ENCODE data around the gene SLC6A17. TPM values are rescaled to one million over a fixed set of nuclear protein-coding genes. Genes with fewer than 3 reads are reported as not detected.

The SLC6A17 gene
- total RNA-seq, 4 donors from 2014 or later, result 0.42 to 1.8 (median 0.57) TPM

DNA sequence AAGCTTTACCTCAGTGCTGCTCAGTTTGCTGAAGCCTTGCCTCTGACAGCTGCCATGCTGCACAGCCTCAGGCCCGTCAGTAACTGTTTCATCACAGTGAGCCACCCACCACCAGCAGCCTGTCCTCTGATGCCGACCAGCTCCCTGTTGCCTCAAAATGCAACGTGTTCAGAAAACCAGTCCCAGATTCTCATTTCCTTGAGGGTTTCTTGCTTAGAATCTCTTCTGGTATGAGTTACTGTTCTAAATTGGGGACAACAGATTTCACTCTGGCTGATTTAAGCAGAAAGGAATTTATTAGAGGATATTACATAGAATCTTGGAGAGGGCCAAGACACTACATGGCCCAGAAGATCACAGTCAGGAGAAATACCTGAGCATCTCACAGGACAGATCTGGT is 27.1 kb upstream of the SLC6A17 start:
- TF ChIP-seq POLR2A (IDR thresholded peaks at IDR 0.05; ENCODE audit: low read depth) (no peak), EP300 (IDR thresholded peaks at IDR 0.05) (no peak), POLR2AphosphoS5 (IDR thresholded peaks at IDR 0.05) (no peak)
- TF ChIP-seq, protein P1, sequence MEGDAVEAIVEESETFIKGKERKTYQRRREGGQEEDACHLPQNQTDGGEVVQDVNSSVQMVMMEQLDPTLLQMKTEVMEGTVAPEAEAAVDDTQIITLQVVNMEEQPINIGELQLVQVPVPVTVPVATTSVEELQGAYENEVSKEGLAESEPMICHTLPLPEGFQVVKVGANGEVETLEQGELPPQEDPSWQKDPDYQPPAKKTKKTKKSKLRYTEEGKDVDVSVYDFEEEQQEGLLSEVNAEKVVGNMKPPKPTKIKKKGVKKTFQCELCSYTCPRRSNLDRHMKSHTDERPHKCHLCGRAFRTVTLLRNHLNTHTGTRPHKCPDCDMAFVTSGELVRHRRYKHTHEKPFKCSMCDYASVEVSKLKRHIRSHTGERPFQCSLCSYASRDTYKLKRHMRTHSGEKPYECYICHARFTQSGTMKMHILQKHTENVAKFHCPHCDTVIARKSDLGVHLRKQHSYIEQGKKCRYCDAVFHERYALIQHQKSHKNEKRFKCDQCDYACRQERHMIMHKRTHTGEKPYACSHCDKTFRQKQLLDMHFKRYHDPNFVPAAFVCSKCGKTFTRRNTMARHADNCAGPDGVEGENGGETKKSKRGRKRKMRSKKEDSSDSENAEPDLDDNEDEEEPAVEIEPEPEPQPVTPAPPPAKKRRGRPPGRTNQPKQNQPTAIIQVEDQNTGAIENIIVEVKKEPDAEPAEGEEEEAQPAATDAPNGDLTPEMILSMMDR (IDR thresholded peaks at IDR 0.05), result no peak
- Histone ChIP-seq H3K4me1 (no peaks in the 10 kb centered on the region), H3K27ac (replicated peaks in 1 of 4) (no peak overlapping the region), H3K4me3 (no peak overlapping the region), H3K9me3 (peaks cover 0 to 7% (median 3%) of the 10 kb centered on the region in 4 donors), H3K36me3 (no peaks in the 10 kb centered on the region), H3K27me3 (peaks cover 0 to 8% (median 0%) of the 10 kb centered on the region in 4 donors)
- no peak for DNase-seq (ENCODE audit: extremely low spot score)
- intact Hi-C loops (cut with DNase I), result no loop called here
- WGBS, result 67% methylated on average over 3 of the region's 3 CpGs

DNA sequence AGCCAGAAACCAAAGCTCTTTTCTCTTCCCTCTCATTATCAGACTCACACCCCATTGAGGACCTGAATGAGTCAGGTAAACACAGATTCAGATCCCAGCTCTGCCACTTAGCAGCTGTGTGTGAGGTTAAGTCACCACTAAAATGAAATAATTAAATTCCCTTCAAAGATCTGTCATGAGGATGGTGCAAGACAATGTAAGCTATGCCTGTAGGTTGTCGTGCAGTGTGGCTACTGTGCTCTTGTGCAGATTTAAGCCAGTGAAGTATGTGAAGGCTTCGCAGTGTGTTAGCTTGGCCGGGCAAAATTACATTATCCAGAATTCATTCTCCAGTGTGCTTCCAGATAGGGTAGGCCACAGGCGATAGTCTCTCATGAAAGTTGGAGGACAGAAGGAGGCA is 24.5 kb upstream of the SLC6A17 start:
- Histone ChIP-seq H3K36me3 (no peaks in the 10 kb centered on the region), H3K4me1 (peaks cover 0 to 12% (median 10%) of the 10 kb centered on the region in 4 donors), H3K9me3 (peaks cover 0 to 7% (median 3%) of the 10 kb centered on the region in 4 donors), H3K27me3 (peaks cover 0 to 33% (median 10%) of the 10 kb centered on the region in 4 donors), H3K4me3 (no peak overlapping the region), H3K27ac (replicated peaks in 1 of 4) (no peak overlapping the region)
- no peak for TF ChIP-seq EP300 (IDR thresholded peaks at IDR 0.05)
- TF ChIP-seq, protein P1 (IDR thresholded peaks at IDR 0.05), result no peak
- no peak for TF ChIP-seq POLR2A (IDR thresholded peaks at IDR 0.05; ENCODE audit: low read depth)
- no peak for TF ChIP-seq POLR2AphosphoS5 (IDR thresholded peaks at IDR 0.05)
- intact Hi-C loops (cut with DNase I), result no loop called here
- 94% methylated on average over 4 of the region's 4 CpGs for WGBS
- no peak for DNase-seq (ENCODE audit: extremely low spot score)

DNA sequence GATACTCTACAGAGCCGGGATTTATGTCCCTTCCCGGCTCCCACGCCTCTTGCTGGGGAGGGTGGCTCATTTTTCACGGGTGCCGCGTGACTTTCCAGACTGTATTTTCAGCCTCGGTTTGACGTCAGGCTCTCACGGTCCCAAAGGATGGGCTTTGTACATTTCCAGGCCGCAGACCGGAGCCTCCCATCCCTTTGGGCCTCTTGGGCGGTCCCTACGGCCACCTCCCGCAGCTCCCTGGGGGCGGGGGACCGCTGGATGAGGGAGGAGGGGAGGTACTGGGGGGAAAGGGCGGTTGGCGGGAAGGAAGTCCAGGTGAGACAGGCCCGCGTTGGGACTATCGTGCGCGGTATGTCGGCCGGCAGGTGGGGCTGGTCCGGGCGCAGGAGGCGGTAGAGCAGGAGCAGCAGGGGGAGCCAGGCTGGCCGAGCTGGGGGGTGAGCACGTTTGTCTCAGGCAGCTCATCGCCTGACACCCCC is 20.1 kb upstream of the SLC6A17 start:
- peaks cover 0 to 39% (median 10%) of the 10 kb centered on the region in 4 donors for H3K27me3 ChIP-seq
- WGBS, result no CpG with 5 or more reads among the region's 31 CpGs
- TF ChIP-seq, protein P1 (IDR thresholded peaks at IDR 0.05), result peak in 1 of 3 experiments; percentile 12
- TF ChIP-seq EP300 (IDR thresholded peaks at IDR 0.05), result no peak
- no peak for TF ChIP-seq POLR2A (IDR thresholded peaks at IDR 0.05; ENCODE audit: low read depth)
- no peak for TF ChIP-seq POLR2AphosphoS5 (IDR thresholded peaks at IDR 0.05)
- intact Hi-C loops (cut with DNase I), result no loop called here
- H3K4me1 ChIP-seq, result peaks cover 0 to 18% (median 10%) of the 10 kb centered on the region in 4 donors
- peak overlapping the region; percentile 10 to 31 (median 19) for H3K4me3 ChIP-seq
- DNase-seq (ENCODE audit: extremely low spot score), result no peak
- H3K27ac ChIP-seq (replicated peaks in 1 of 4), result no peak overlapping the region
- no peaks in the 10 kb centered on the region for H3K36me3 ChIP-seq
- H3K9me3 ChIP-seq, result peaks cover 0 to 7% (median 0%) of the 10 kb centered on the region in 4 donors

DNA sequence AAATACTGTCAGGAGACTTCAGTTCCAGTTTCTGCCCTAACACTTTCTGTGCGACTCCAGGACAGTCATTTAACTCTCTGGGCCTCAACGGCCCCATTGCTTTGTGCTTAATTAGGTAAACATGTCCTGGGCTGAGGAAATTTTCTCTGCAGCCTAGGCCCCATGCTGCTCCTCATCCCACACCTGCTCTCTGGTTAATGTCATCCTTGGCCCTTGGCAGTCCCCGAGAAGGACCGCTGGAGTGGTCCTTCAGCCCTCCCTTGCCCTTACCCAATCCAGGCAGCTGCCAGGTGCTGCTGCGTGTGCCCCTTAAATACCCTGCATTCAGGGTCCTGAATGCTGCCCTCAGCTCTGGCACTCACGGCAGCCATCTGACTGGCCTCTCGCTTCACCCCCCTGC is 19.3 kb upstream of the SLC6A17 start:
- Histone ChIP-seq H3K36me3 (no peaks in the 10 kb centered on the region), H3K27me3 (peaks cover 0 to 39% (median 10%) of the 10 kb centered on the region in 4 donors), H3K4me1 (peaks cover 0 to 18% (median 10%) of the 10 kb centered on the region in 4 donors), H3K27ac (replicated peaks in 1 of 4) (no peak overlapping the region), H3K9me3 (peaks cover 0 to 5% (median 0%) of the 10 kb centered on the region in 4 donors), H3K4me3 (no peak overlapping the region)
- intact Hi-C loops (cut with DNase I), result no loop called here
- 78% methylated on average over 7 of the region's 7 CpGs for WGBS
- DNase-seq (ENCODE audit: extremely low spot score), result no peak
- TF ChIP-seq, protein P1 (IDR thresholded peaks at IDR 0.05), result no peak
- TF ChIP-seq EP300 (IDR thresholded peaks at IDR 0.05), result no peak
- TF ChIP-seq POLR2AphosphoS5 (IDR thresholded peaks at IDR 0.05), result no peak
- no peak for TF ChIP-seq POLR2A (IDR thresholded peaks at IDR 0.05; ENCODE audit: low read depth)

DNA sequence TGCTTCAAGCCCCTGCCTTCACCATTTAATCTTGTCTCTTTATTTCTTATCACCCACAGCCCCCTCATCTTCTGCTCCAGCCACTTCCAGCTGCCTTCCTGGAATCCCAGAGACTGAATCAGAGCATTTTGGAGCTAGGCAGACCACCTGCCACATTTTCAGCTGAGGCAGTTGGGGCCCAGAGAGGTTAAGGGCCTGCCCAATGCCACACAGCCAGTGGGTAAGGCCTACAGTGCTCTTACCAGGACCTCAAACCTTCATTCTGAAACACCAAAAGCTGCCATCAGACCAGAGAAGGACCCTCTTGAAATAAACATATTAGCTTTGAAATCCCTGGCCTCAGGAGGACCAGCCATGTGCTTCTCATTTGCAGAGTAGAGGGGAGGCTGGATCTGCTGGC is 17.6 kb upstream of the SLC6A17 start:
- intact Hi-C loops (cut with DNase I), result no loop called here
- TF ChIP-seq EP300 (IDR thresholded peaks at IDR 0.05) (no peak), POLR2A (IDR thresholded peaks at IDR 0.05; ENCODE audit: low read depth) (no peak), POLR2AphosphoS5 (IDR thresholded peaks at IDR 0.05) (no peak)
- TF ChIP-seq, protein P1 (IDR thresholded peaks at IDR 0.05), result no peak

More for the DNA sequence above, 17.6 kb upstream of the SLC6A17 start:
- Histone ChIP-seq H3K4me3 (no peak overlapping the region), H3K27ac (replicated peaks in 1 of 4) (no peak overlapping the region), H3K4me1 (peaks cover 0 to 24% (median 17%) of the 10 kb centered on the region in 4 donors), H3K9me3 (no peaks in the 10 kb centered on the region), H3K27me3 (peaks cover 0 to 33% (median 13%) of the 10 kb centered on the region in 4 donors), H3K36me3 (no peaks in the 10 kb centered on the region)
- DNase-seq (ENCODE audit: extremely low spot score), result no peak

Measured in esophagus muscularis mucosa (tissue), 4 donors.